ENCODE data around the gene GPR45.

GRCh38 chr2:105272176-105272575, 30.6 kb downstream of the GPR45 start:
- TF ChIP-seq CTCF (IDR thresholded peaks at IDR 0.05; ENCODE audit: low read depth, low read length), result no peak
- TF ChIP-seq POLR2A (IDR thresholded peaks at IDR 0.05; ENCODE audit: extremely low read depth, insufficient read length), result no peak
- no peak for TF ChIP-seq MYC (IDR thresholded peaks at IDR 0.05; ENCODE audit: low read depth, low read length)
- no peak for TF ChIP-seq MAX (IDR thresholded peaks at IDR 0.05; ENCODE audit: low read depth, low read length)
